WERI-Rb-1 (cell line): Measurements from ENCODE around the gene MYBBP1A.

Experiments used
- DNase-seq: peaks from one replicate; pipeline ENCODE4 v3.0.0-alpha.2; 2020
- H3K27ac ChIP-seq: fragments of 250-450 bp; sonication (Bioruptor Pico); 2 replicates; pipeline ENCODE4 v1.5.1; 2020; ENCODE audit warnings: mild to moderate bottlenecking, moderate library complexity
- H3K27me3 ChIP-seq: fragments of 250-450 bp; sonication (Bioruptor Pico); 2 replicates; pipeline ENCODE4 v1.5.1; 2021; ENCODE audit warnings: mild to moderate bottlenecking, low read depth, moderate library complexity; ENCODE audit not compliant: insufficient read depth, severe bottlenecking
- H3K36me3 ChIP-seq: fragments of 250-450 bp; sonication (Bioruptor Pico); 2 replicates; pipeline ENCODE4 v1.5.1; 2020; ENCODE audit warnings: mild to moderate bottlenecking, moderate library complexity
- H3K4me3 ChIP-seq: 2 replicates; pipeline ENCODE4 v1.5.1; 2011; ENCODE audit warnings: low read depth, mild to moderate bottlenecking, control low read depth, low read length
- H3K9me3 ChIP-seq: fragments of 250-450 bp; sonication (Bioruptor Pico); 2 replicates; pipeline ENCODE4 v1.5.1; 2021; ENCODE audit warnings: mild to moderate bottlenecking, moderate library complexity; ENCODE audit not compliant: severe bottlenecking
- TF ChIP-seq, protein P1 (sequence below): IDR thresholded peaks from 2 replicates; pipeline ENCODE4 v1.5.1; 2011; ENCODE audit warnings: low read depth, mild to moderate bottlenecking, control low read depth, inconsistent platforms, low read length

MYBBP1A gene

DNA sequence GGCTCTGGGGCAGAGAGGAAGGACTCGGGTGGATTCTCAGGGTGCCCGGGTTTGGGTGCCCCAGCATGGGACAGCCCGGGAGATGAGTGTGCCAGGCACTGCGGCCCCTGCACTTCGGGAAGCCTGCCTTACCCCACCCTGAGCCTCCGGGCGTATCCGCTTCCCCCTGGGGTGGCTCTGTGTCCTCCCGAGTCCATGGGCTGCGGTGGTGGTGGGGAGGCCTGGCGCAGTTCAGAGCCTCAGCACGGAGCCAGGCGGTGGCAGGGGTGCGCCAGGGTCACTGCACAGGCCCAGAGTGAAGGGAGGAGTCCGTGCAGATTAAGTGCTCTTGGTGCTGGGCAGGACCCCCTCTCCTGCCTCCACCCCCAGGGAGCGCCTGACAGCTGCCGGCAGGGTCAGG, 20.7 kb downstream of the MYBBP1A start:
- Histone ChIP-seq H3K27ac (no peak overlapping the region), H3K4me3 (no peak overlapping the region), H3K27me3 (no peaks in the 10 kb centered on the region), H3K9me3 (no peaks in the 10 kb centered on the region), H3K36me3 (peaks cover 19% of the 10 kb centered on the region)
- TF ChIP-seq, protein P1, sequence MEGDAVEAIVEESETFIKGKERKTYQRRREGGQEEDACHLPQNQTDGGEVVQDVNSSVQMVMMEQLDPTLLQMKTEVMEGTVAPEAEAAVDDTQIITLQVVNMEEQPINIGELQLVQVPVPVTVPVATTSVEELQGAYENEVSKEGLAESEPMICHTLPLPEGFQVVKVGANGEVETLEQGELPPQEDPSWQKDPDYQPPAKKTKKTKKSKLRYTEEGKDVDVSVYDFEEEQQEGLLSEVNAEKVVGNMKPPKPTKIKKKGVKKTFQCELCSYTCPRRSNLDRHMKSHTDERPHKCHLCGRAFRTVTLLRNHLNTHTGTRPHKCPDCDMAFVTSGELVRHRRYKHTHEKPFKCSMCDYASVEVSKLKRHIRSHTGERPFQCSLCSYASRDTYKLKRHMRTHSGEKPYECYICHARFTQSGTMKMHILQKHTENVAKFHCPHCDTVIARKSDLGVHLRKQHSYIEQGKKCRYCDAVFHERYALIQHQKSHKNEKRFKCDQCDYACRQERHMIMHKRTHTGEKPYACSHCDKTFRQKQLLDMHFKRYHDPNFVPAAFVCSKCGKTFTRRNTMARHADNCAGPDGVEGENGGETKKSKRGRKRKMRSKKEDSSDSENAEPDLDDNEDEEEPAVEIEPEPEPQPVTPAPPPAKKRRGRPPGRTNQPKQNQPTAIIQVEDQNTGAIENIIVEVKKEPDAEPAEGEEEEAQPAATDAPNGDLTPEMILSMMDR, result no peak
- DNase-seq, result no peak

DNA sequence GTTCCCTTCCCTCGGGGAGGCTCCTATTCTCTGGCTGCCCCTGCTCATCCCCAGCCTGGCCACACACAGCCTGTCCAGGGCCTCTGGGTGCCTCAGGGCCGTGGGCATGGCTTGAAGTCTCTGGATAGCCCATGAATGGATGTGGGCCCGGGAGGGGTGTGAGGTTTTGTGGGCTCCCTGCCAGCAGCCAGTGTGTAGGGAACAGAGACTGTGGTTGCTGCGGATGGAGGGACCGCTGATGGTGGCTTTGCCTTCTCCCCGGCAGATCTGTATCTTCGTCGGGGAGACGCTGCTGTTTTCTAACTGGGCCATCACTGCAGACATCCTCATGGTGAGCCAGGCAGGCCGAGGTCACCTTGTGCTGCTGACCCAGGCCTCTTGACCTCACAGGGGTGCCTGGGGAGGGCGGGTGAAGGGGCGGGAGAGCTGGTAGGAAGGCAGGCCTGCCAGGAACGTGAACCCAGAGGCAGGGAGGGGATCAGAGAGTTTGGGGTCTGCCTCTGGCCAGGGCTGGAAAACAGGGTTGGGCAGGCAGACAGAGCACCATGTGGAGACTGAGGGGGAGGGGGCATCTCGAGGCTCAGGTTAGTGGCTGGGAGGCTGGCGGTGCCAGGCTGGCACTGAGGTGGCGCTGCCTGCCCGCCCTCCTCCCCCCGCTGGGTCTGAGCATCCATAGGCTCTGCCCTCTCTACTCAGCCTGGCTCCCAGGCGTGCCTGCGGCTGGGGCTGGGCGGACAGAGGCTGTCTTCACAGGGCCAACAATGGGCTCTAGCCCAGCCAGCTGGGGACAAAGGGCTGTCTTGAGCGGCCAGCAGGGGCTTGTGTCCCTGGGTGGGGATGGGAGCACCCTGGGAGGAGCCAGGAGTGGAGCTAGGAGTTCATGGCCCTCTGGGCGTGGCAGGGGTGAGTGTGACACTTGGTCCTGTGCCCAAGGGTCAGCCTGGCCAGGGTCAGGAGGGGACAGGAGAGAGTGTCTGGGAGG, 21.4 kb downstream of the MYBBP1A start:
- TF ChIP-seq, protein P1, result no peak

DNA sequence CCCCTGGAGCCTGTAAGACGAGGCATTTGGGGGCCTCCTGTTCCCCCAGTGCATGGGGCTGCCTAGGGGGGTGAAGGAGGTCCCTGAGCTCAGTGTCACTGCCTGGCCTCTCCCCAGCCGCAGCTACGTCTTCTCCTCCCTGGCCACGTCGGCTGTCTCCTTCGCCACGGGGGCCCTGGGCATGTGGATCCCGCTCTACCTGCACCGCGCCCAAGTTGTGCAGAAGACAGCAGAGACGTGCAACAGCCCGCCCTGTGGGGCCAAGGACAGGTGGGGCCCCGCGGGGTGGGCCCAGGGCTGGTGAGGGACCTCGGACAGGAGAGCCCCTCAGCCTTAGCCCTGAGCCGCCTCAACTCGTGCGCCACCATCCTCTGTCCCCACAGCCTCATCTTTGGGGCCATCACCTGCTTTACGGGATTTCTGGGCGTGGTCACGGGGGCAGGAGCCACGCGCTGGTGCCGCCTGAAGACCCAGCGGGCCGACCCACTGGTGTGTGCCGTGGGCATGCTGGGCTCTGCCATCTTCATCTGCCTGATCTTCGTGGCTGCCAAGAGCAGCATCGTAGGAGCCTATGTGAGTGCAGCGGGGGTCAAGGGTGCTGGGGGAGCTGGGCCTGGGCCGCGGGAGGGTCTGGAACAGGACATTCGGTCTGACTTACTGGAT, 22.2 kb downstream of the MYBBP1A start:
- no peak for DNase-seq
- TF ChIP-seq, protein P1, result no peak
- H3K4me3 ChIP-seq, result no peak overlapping the region
- no peaks in the 10 kb centered on the region for H3K9me3 ChIP-seq
- no peaks in the 10 kb centered on the region for H3K27me3 ChIP-seq
- H3K27ac ChIP-seq, result no peak overlapping the region
- H3K36me3 ChIP-seq, result peaks cover 10% of the 10 kb centered on the region; the same call in 1 of the 2 replicates

More for the DNA sequence above, 21.4 kb downstream of the MYBBP1A start:
- no peak for DNase-seq
- H3K9me3 ChIP-seq, result no peaks in the 10 kb centered on the region
- peaks cover 12% of the 10 kb centered on the region; the same call in 1 of the 2 replicates for H3K36me3 ChIP-seq
- no peak overlapping the region for H3K4me3 ChIP-seq
- no peaks in the 10 kb centered on the region for H3K27me3 ChIP-seq
- no peak overlapping the region for H3K27ac ChIP-seq

DNA sequence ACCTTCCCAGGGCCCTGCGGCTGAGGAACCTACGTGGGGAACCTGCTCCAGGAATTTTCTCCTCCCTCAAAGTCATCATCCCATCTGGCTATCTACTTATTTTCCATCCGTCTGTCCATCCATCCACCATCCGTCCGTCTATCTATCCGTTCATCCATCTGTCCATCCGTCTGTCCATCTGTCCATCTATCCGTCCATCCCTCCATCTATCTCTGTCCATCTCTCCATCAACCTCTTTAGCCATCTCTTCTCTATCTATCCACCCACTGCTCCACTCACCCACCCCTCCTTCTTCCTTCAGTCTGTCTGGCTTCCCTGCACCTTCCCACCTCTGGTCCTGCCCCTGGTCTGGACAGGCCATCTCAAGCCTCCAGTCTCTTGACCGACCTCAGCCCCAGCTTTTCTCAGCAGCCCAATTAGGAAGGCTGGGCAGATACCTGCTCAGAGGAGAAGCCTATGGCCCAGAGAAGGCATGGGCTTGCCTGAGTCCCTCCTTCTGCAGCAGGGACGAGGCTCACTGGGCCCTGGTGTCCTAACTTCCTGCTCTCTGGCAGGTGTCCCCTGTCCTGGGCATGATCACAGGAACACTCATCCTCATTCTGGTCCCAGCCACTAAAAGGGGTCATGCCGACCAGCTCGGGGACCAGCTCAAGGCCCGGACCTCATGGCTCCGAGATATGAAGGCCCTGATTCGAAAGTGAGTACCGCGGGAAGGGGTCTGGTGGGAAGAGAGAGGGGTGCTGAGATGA, 23.0 kb downstream of the MYBBP1A start:
- TF ChIP-seq, protein P1, result no peak
- no peaks in the 10 kb centered on the region for H3K27me3 ChIP-seq
- H3K4me3 ChIP-seq, result no peak overlapping the region
- peaks cover 3% of the 10 kb centered on the region; the same call in 1 of the 2 replicates for H3K36me3 ChIP-seq
- DNase-seq, result no peak
- H3K9me3 ChIP-seq, result no peaks in the 10 kb centered on the region
- H3K27ac ChIP-seq, result no peak overlapping the region

DNA sequence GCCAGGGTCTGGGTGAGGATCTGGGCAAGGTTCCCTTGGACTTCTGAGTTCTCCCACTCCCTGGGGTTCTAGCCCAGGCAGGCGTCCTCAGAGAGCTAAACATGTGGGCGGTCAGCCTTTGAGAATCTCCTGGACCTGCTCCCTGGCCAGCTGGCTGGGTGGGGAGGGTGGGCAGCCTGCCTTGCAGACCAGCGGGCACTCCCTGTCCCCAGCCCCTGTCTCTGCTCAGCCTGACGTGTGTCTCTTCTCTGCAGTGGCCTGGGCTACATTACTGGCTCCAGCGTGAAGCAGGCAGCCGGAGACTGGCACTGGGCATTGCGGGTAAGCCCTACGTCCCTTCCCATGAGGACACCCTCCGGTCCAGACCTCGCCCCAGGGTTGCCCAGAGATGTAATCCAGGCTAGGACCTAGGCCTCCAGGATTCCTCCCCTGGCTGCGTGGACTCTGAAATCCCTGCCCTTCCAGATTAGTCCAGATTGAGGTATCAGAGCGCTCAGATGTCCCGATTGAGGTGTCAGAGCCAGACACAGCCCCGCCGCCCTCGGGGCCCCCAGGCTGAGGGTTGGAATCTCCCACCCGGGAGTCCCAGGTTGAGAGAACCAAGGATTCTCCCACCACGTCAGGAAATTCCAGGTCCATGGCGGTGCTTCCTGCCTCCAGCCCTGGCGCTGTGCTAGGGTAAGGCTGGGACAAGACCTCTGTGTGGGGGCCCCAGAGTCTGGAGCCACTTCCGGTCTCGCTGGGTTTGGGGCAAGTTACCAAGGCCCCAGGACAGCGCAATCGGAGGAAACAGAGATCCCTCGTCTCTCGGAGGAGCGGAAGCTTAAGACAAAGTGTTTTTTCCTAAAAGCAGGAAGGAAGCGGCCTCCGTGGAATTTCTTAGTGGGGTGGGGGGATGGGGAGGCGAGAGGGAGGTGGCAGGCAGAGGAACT, 24.1 kb downstream of the MYBBP1A start:
- Histone ChIP-seq H3K27ac (no peak overlapping the region), H3K4me3 (no peak overlapping the region), H3K36me3 (no peaks in the 10 kb centered on the region), H3K27me3 (no peaks in the 10 kb centered on the region), H3K9me3 (no peaks in the 10 kb centered on the region)
- no peak for DNase-seq
- TF ChIP-seq, protein P1, result no peak
